HCT116 (cell line): ENCODE data around the gene HCRTR2. TPM values are rescaled to one million over a fixed set of nuclear protein-coding genes. Genes with fewer than 3 reads are reported as not detected.

ENCODE experiments used
- ATAC-seq: fragments of 200-7000 bp; cut with Tn5 transposase; 2 replicates; pipeline ENCODE4 v1.9.1; 2020; ENCODE audit warnings: mild to moderate bottlenecking, moderate library complexity
- BruUV-seq: library from RNA; stranded (reverse); fragments of 400-500 nt; replicated peaks from 2 replicates; lab custom pipeline; 2021; lab: Mats Ljungman, UMichigan
- CTCF ChIA-PET: fragments of 300-600 bp; sonication (Branson Sonifier 250); formaldehyde crosslinking; loops from one replicate; lab custom pipeline; 2021; ENCODE audit warnings: antibody characterized with exemption; lab: Charles Lee
- POLR2A ChIA-PET: fragments of 300-600, 350-600 bp; sonication (Branson Sonifier 250); formaldehyde crosslinking; loops from one replicate; lab custom pipeline; 2021; ENCODE audit warnings: antibody characterized with exemption; lab: Charles Lee
- RAD21 ChIA-PET, 2 experiments: fragments of 300-600 bp; sonication (Branson Sonifier 250); formaldehyde crosslinking; loops; one replicate each; lab custom pipeline; 2023; ENCODE audit warnings: low total read pairs in 2 of 2; ENCODE audit not compliant: uncharacterized antibody in 2 of 2, unreplicated experiment in 2 of 2, low non-redundant PET in 1 of 2; lab: Charles Lee
- DNase-seq: peaks from one replicate; pipeline ENCODE4 v3.0.0-alpha.2; 2010; ENCODE audit warnings: low read depth, low spot score
- H2AFZ ChIP-seq: fragments of 200-600 bp; shearing (Covaris generic), sonication (generic); 2 replicates; pipeline ENCODE4 v1.6.1; 2017; ENCODE audit warnings: low read depth, mixed run types, mixed read lengths, antibody characterized with exemption, low read length; ENCODE audit not compliant: poor library complexity, severe bottlenecking
- H3K27ac ChIP-seq: 2 replicates; pipeline ENCODE4 v1.5.1; 2012; ENCODE audit warnings: low read depth, low read length
- H3K27me3 ChIP-seq: fragments of 200-600 bp; sonication (generic); 2 replicates; pipeline ENCODE4 v1.6.1; 2016; ENCODE audit warnings: mixed run types, low read length, mixed read lengths; ENCODE audit not compliant: insufficient read depth
- H3K36me3 ChIP-seq, 2 experiments: fragments of 200-500 bp in 1 of 2; fragments of 200-600 bp in 1 of 2; sonication (Bioruptor generic) in 1 of 2; sonication (generic) in 1 of 2; 2 replicates each; pipeline versions ENCODE4 v1.5.1 to v1.6.1; 2014 to 2016; ENCODE audit warnings: low read length in 2 of 2, inconsistent platforms in 1 of 2, mixed read lengths in 1 of 2, mixed run types in 1 of 2; ENCODE audit not compliant: insufficient read depth in 2 of 2, control insufficient read depth in 1 of 2
- H3K4me1 ChIP-seq, 2 experiments: fragments of 200-600 bp in 1 of 2; sonication (generic) in 1 of 2; 2 replicates each; pipeline versions ENCODE4 v1.5.1 to v1.6.1; 2012 to 2017; ENCODE audit warnings: low read length in 2 of 2, inconsistent platforms in 1 of 2, mild to moderate bottlenecking in 1 of 2, mixed read lengths in 1 of 2, mixed run types in 1 of 2, moderate library complexity in 1 of 2; ENCODE audit not compliant: insufficient read depth in 2 of 2, control insufficient read depth in 1 of 2
- H3K4me2 ChIP-seq: fragments of 200-600 bp; sonication (generic); 2 replicates; pipeline ENCODE4 v1.6.1; 2017; ENCODE audit warnings: mixed run types, low read length, mixed read lengths
- H3K4me3 ChIP-seq, 2 experiments: fragments of 200-600 bp in 1 of 2; sonication (generic) in 1 of 2; replicated peaks in 1 of 2; 2 replicates each; pipeline ENCODE4 v1.5.1; 2011 to 2016; ENCODE audit warnings: low read length in 2 of 2, control low read depth in 1 of 2, low read depth in 1 of 2, mild to moderate bottlenecking in 1 of 2, mixed read lengths in 1 of 2, mixed run types in 1 of 2
- H3K79me2 ChIP-seq: fragments of 200-600 bp; sonication (generic); 2 replicates; pipeline ENCODE4 v1.6.1; 2017; ENCODE audit warnings: mild to moderate bottlenecking, mixed run types, low read length, moderate library complexity, mixed read lengths; ENCODE audit not compliant: insufficient read depth
- H3K9ac ChIP-seq: fragments of 200-600 bp; sonication (generic); 2 replicates; pipeline ENCODE4 v1.6.1; 2016; ENCODE audit warnings: low read length, mixed read lengths
- H3K9me2 ChIP-seq: fragments of 200-600 bp; sonication (generic), shearing (Covaris generic); 2 replicates; pipeline ENCODE4 v1.6.1; 2017; ENCODE audit warnings: mixed run types, mild to moderate bottlenecking, moderate library complexity; ENCODE audit not compliant: insufficient read depth
- H3K9me3 ChIP-seq, 2 experiments: fragments of 200-500 bp in 1 of 2; fragments of 200-600 bp in 1 of 2; sonication (Bioruptor generic) in 1 of 2; sonication (generic) in 1 of 2; 2 replicates each; pipeline ENCODE4 v1.6.1; 2014 to 2017; ENCODE audit warnings: low read length in 2 of 2, mixed read lengths in 2 of 2, inconsistent platforms in 1 of 2, low read depth in 1 of 2, mild to moderate bottlenecking in 1 of 2, mixed run types in 1 of 2, moderate library complexity in 1 of 2; ENCODE audit not compliant: control insufficient read depth in 1 of 2, insufficient read depth in 1 of 2
- H4K20me1 ChIP-seq: fragments of 200-600 bp; sonication (generic), shearing (Covaris generic); 2 replicates; pipeline ENCODE4 v1.6.1; 2017; ENCODE audit warnings: mixed run types, mild to moderate bottlenecking, moderate library complexity; ENCODE audit not compliant: insufficient read depth
- EZH2phosphoT487 ChIP-seq: fragments of 200-600 bp; IDR thresholded peaks from 2 replicates; pipeline ENCODE4 v1.6.1; 2018; ENCODE audit warnings: antibody characterized with exemption, borderline replicate concordance
- JUND ChIP-seq: IDR thresholded peaks from 2 replicates; pipeline ENCODE4 v1.6.1; 2012
- POLR2AphosphoS5 ChIP-seq: IDR thresholded peaks from 2 replicates; pipeline ENCODE4 v1.6.1; 2011; ENCODE audit warnings: mild to moderate bottlenecking, low read depth, low read length, moderate library complexity
- SIN3A ChIP-seq: IDR thresholded peaks from 2 replicates; pipeline ENCODE4 v1.6.1; 2012; ENCODE audit warnings: low read depth
- SRF ChIP-seq: IDR thresholded peaks from 2 replicates; pipeline ENCODE4 v1.6.1; 2012; ENCODE audit warnings: low read depth
- TCF7L2 ChIP-seq: IDR thresholded peaks from 2 replicates; pipeline ENCODE4 v1.7.0; 2011; ENCODE audit warnings: borderline replicate concordance, inconsistent platforms; ENCODE audit not compliant: insufficient read depth, insufficient read length; ENCODE audit errors: extremely low read depth
- YY1 ChIP-seq: IDR thresholded peaks from 2 replicates; pipeline ENCODE4 v1.6.1; 2011; ENCODE audit warnings: low read length, low read depth, moderate library complexity, mild to moderate bottlenecking; ENCODE audit not compliant: insufficient replicate concordance; ENCODE audit errors: extremely low read depth
- intact Hi-C: fragments of 100-400 bp; cut with micrococcal nuclease; formaldehyde crosslinking; loops from 2 replicates; pipeline ENCODE4 v1.10.0; 2022
- total RNA-seq: library from RNA; stranded (reverse); gene quantifications from one replicate; pipeline ENCODE4 v1.2.1, GENCODE V29; 2021; ENCODE audit not compliant: unreplicated experiment
- TF ChIP-seq, protein P1 (sequence below): IDR thresholded peaks from 2 replicates; pipeline ENCODE4 v1.6.1; 2011; ENCODE audit warnings: mild to moderate bottlenecking, low read length, moderate library complexity; ENCODE audit not compliant: insufficient replicate concordance; ENCODE audit errors: extremely low read depth
- TF ChIP-seq, protein P2 (sequence below): IDR thresholded peaks from 2 replicates; pipeline ENCODE4 v1.6.1; 2012; ENCODE audit warnings: low read depth

HCRTR2 gene
- total RNA-seq, 1 experiment from 2014 or later: not detected

DNA sequence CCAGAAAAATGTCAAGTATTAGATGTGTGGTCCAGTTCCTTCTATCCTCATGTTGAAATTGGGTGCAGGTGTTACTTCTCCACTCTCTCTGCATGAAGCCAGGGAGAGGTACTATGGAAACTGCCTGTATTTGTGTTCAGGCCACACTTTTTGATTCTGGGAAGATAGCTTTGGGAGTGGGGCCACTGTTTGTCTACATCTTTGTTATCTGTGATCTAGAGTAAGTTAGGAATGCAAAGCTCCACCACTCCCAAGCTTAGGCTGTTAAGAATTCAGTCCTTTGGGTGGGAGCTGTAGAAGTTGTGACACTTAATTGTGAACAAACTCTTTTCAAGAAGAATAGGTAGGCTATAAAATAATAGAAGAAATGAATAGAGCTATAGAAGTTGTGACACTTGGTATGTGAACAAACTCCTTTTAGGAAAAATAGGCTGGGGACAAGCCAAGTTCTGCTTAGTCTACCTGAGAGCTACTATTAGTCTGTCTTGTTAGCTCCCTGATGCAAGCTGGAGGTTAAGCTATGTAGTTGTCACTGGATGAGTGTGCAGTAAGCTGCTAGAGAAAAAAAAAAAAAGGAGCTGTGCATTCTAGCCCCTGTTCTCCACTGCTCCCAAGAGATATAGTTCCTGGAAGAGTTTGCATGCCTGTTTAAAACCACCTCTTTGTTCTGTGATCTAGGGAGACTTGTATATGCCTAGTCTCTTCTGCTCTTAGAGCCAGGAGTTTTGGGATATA is 145.8 kb downstream of the HCRTR2 start:
- H3K4me3 ChIP-seq: no peak overlapping the region
- H3K9ac ChIP-seq: no peak overlapping the region
- no peaks in the 10 kb centered on the region for H3K4me1 ChIP-seq
- ChIA-PET CTCF (interaction anchor here (0.9 kb wide), 1 partner anchor 31 kb away, joined by 3 read pairs; no protein-coding TSS in a partner anchor), RAD21 (no interaction called here), POLR2A (no interaction called here)
- H3K4me2 ChIP-seq: no peak overlapping the region
- H3K27me3 ChIP-seq: peaks cover 29% of the 10 kb centered on the region
- no peak overlapping the region for H2AFZ ChIP-seq
- no peaks in the 10 kb centered on the region for H3K36me3 ChIP-seq
- intact Hi-C loops: no loop called here
- H4K20me1 ChIP-seq: no peaks in the 10 kb centered on the region
- no peaks in the 10 kb centered on the region for H3K79me2 ChIP-seq
- TF ChIP-seq SRF: no peak
- no peak for TF ChIP-seq YY1
- no peak for TF ChIP-seq TCF7L2
- no peak for TF ChIP-seq POLR2AphosphoS5
- TF ChIP-seq, protein P1, sequence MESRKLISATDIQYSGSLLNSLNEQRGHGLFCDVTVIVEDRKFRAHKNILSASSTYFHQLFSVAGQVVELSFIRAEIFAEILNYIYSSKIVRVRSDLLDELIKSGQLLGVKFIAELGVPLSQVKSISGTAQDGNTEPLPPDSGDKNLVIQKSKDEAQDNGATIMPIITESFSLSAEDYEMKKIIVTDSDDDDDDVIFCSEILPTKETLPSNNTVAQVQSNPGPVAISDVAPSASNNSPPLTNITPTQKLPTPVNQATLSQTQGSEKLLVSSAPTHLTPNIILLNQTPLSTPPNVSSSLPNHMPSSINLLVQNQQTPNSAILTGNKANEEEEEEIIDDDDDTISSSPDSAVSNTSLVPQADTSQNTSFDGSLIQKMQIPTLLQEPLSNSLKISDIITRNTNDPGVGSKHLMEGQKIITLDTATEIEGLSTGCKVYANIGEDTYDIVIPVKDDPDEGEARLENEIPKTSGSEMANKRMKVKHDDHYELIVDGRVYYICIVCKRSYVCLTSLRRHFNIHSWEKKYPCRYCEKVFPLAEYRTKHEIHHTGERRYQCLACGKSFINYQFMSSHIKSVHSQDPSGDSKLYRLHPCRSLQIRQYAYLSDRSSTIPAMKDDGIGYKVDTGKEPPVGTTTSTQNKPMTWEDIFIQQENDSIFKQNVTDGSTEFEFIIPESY: no peak
- no peak for TF ChIP-seq JUND
- TF ChIP-seq EZH2phosphoT487: no peak
- TF ChIP-seq, protein P2, sequence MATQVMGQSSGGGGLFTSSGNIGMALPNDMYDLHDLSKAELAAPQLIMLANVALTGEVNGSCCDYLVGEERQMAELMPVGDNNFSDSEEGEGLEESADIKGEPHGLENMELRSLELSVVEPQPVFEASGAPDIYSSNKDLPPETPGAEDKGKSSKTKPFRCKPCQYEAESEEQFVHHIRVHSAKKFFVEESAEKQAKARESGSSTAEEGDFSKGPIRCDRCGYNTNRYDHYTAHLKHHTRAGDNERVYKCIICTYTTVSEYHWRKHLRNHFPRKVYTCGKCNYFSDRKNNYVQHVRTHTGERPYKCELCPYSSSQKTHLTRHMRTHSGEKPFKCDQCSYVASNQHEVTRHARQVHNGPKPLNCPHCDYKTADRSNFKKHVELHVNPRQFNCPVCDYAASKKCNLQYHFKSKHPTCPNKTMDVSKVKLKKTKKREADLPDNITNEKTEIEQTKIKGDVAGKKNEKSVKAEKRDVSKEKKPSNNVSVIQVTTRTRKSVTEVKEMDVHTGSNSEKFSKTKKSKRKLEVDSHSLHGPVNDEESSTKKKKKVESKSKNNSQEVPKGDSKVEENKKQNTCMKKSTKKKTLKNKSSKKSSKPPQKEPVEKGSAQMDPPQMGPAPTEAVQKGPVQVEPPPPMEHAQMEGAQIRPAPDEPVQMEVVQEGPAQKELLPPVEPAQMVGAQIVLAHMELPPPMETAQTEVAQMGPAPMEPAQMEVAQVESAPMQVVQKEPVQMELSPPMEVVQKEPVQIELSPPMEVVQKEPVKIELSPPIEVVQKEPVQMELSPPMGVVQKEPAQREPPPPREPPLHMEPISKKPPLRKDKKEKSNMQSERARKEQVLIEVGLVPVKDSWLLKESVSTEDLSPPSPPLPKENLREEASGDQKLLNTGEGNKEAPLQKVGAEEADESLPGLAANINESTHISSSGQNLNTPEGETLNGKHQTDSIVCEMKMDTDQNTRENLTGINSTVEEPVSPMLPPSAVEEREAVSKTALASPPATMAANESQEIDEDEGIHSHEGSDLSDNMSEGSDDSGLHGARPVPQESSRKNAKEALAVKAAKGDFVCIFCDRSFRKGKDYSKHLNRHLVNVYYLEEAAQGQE: no peak
- TF ChIP-seq SIN3A: no peak
- no peak for DNase-seq
- no peak overlapping the region for H3K27ac ChIP-seq
- H3K9me3 ChIP-seq: no peaks in the 10 kb centered on the region
- no peaks in the 10 kb centered on the region for H3K9me2 ChIP-seq
- BruUV-seq: no TSS peak
- ATAC-seq: no peak
